HG03558 (cell line): Measurements from ENCODE around the gene YTHDF2.
"Not testable (repeated sequence)": the region's sequence is repeated elsewhere in the genome, so short reads cannot be mapped to it uniquely, and the experiment has no call there.

ENCODE experiments used
- ATAC-seq: cut with Tn5 transposase; IDR thresholded peaks from one replicate; pipeline ENCODE4 v1.9.1; 2021; ENCODE audit warnings: moderate number of reproducible peaks; ENCODE audit not compliant: unreplicated experiment; ENCODE audit errors: extremely low read depth

The YTHDF2 gene

GRCh38 chr1:28758420-28758819 is 21.7 kb downstream of the YTHDF2 start:
- no peak for ATAC-seq

DNA sequence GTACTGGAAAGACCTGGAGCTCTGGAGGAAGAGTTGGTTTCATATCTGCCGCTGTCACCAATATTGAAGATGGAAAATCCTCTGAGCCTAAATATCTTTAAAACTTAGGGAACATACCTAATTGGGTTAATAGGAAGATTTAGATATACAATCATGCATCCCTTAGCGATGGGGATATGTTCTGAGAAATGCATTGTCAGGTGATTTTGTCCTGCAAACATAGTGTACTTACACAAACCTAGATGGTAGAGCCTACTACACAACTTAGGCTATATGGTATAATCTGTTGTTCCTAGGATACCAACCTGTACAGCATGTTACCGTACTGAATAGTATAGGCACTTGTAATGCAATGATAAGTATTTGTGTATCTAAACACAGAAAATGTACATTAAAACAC is 22.5 kb downstream of the YTHDF2 start:
- ATAC-seq, result no peak

GRCh38 chr1:28761189-28761588 is 24.4 kb downstream of the YTHDF2 start:
- ATAC-seq, result no peak

GRCh38 chr1:28766532-28767183 is 29.9 kb downstream of the YTHDF2 start:
- no peak for ATAC-seq

DNA sequence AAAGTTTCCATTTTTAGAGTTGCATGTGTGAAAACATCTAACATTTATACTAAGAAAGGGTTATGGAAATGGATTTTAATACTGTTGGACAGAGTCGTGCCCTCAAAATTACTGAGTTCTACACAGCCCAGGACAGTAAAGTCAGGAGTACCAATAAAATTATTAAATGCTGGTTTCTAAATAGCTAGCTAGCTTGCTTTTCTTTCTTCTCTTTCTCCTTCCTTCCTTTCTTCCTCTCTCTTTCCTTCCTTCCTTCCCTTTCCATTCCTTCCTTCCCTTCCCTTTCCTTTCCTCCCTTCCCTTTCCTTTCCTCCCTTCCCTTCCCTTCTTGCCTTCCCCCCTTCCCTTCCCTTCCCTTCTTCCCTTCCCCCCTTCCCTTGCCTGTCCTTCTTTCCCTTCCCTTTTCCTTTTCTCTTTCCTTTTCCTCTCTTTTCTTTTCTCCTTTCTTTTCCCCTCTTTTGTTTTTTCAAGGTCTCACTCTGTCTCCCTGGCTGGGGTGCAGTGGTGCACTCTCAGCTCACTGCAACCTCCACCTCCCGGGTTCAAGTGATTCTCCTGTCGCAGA is 33.9 kb downstream of the YTHDF2 start:
- ATAC-seq, result no peak

- not testable (repeated sequence) for ATAC-seq
These were observed 35.2 kb downstream of the YTHDF2 start for GRCh38 chr1:28771921-28772320.

- ATAC-seq, result no peak
These were observed 36.4 kb downstream of the YTHDF2 start for GRCh38 chr1:28773105-28773504.

GRCh38 chr1:28775121-28775942 is 38.6 kb downstream of the YTHDF2 start:
- no peak for ATAC-seq

DNA sequence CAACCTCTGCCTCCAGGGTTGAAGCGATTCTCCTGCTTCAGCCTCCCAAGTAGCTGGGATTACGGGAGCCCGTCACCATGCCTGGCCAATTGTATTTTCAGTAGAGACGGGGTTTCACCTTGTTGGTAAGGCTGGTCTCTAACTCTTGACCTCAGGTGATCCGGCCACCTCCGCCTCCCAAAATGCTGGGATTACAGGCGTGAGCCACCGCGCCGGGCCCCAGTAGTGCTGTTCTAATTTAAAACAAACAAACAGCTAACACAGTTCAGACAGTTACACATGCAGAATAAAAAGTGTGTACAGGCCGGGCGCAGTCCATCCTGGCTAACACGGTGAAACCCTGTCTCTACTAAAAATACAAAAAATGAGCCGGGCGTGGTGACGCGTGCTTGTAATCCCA is 39.6 kb downstream of the YTHDF2 start:
- no peak for ATAC-seq

DNA sequence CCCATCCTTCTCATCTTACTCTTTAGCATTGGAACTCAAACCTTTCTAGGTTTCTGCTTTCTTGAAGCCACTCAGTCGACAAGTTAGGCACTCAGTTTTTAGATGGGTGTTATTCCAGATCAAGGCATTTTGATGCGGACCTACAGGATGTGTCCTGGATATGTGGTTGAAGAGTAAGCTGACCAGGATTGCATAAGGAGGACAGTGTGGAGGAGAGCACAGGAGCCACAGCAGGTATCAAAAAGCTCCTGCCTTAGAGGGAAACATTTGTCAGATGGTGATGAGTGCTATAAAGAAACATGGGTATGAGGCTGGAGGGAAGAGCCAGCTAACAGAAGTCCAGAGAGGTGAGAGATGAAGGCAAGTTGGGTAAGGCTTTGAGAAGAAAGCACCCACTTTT is 41.3 kb downstream of the YTHDF2 start:
- no peak for ATAC-seq

GRCh38 chr1:28779751-28780408 is 43.1 kb downstream of the YTHDF2 start:
- no peak for ATAC-seq

- no peak for ATAC-seq
These were observed 44.6 kb downstream of the YTHDF2 start for GRCh38 chr1:28781305-28781704.

GRCh38 chr1:28782011-28782410 is 45.3 kb downstream of the YTHDF2 start:
- no peak for ATAC-seq

- ATAC-seq, result no peak
These were observed 46.6 kb downstream of the YTHDF2 start for GRCh38 chr1:28783363-28783762.

GRCh38 chr1:28789412-28789811 is 52.7 kb downstream of the YTHDF2 start:
- ATAC-seq, result no peak

DNA sequence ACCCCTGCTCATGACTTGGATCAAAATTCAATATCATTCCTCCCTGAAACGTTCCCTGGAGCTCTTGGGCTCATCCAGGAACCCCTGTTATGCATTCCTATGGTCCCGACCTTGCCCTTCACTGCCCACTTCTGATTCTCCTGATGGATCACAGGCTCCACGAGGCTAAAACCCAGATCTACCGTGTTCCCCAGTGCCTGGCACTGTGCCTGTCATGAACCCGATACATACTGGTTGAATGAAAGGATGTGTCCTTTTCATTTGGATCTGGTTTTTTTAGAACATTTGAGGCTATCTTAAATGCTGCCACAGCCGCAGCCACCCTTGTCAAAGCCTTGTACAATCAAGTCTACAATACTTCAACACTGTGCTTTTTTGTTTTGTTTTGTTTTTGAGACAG is 53.1 kb downstream of the YTHDF2 start:
- ATAC-seq, result no peak

- ATAC-seq, result no peak
These were observed 53.8 kb downstream of the YTHDF2 start for GRCh38 chr1:28790377-28791035.

GRCh38 chr1:28791929-28792328 is 55.2 kb downstream of the YTHDF2 start:
- ATAC-seq, result not testable (repeated sequence)

- no peak for ATAC-seq
These were observed 55.9 kb downstream of the YTHDF2 start for GRCh38 chr1:28792644-28793121.

DNA sequence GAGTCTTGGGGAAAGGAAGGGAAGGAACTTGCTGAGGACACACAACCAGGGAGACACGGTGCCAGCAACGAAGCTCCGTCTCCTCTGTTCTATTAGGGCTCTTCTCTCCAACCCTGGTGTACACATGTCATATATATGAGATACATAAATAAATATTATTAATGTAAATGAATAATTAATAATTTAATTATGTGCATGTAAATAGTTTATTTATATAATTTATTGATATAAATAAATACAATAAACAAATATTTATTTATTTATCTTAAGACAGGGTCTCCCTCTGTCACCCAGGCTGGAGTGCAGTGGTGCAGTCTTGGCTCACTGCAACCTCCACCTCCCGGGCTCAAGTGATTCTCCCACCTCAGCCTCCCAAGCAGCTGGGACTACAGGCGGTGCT is 57.8 kb downstream of the YTHDF2 start:
- not testable (repeated sequence) for ATAC-seq
